Omental fat pad (tissue), 4 donors: ENCODE data around the gene TEAD4. TPM values are rescaled to one million over a fixed set of nuclear protein-coding genes. Genes with fewer than 3 reads are reported as not detected.

Experiments used
- ATAC-seq: fragments of 150-250 bp; one replicate; pipeline ENCODE4 v1.9.1; 2016; ENCODE audit warnings: mild to moderate bottlenecking, moderate library complexity; ENCODE audit not compliant: low FRiP score
- DNase-seq: peaks from one replicate; pipeline ENCODE4 v3.0.0-alpha.2; 2019; ENCODE audit warnings: low spot score
- CTCF ChIP-seq, 3 donors: fragments of 450-650 bp; IDR thresholded peaks; one replicate each; pipeline ENCODE4 v1.5.1; 2016 to 2017; ENCODE audit warnings: antibody characterized with exemption in 3 of 3, mild to moderate bottlenecking in 3 of 3, moderate library complexity in 2 of 3
- total RNA-seq, 4 donors: library from RNA; depleted of rRNA; stranded (reverse); fragments of >200 nt; gene quantifications; one replicate each; pipeline ENCODE4 v1.1.0, GENCODE V29; 2016

Gene TEAD4
- total RNA-seq, 4 donors from 2014 or later: 14.5 to 79.3 (median 17.0) TPM

GRCh38 chr12:3004655-3005565, 45.7 kb downstream of the TEAD4 start:
- TF ChIP-seq CTCF (IDR thresholded peaks at IDR 0.05): no peak
- no peak for ATAC-seq
- DNase-seq: no peak

GRCh38 chr12:3005736-3006135, 46.5 kb downstream of the TEAD4 start:
- ATAC-seq (no peak), DNase-seq (no peak)
- TF ChIP-seq CTCF (IDR thresholded peaks at IDR 0.05): no peak

DNA sequence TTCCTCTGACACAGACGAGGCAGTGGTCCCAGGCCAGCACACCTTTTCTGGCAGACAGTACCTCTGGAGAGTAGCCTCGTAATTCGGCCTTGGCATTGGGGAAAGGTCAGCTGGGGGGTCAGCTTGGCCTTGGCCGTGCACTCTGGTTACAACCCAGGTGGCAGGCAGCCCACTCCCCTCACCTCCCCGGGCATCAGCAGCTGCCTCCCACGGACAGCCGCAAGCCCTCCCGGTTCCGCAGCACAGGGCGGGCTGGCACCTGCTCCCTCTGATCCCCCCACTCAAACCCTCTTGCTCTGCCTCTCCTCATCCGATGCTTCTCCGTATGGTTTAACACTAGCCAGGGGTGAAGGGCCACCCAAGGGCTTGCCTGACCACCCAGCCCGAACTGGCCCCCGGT, 50.6 kb downstream of the TEAD4 start:
- DNase-seq (no peak), ATAC-seq (no peak)
- no peak for TF ChIP-seq CTCF (IDR thresholded peaks at IDR 0.05)

GRCh38 chr12:3010214-3010930, 51.2 kb downstream of the TEAD4 start:
- no peak for TF ChIP-seq CTCF (IDR thresholded peaks at IDR 0.05)
- ATAC-seq (no peak), DNase-seq (no peak)

DNA sequence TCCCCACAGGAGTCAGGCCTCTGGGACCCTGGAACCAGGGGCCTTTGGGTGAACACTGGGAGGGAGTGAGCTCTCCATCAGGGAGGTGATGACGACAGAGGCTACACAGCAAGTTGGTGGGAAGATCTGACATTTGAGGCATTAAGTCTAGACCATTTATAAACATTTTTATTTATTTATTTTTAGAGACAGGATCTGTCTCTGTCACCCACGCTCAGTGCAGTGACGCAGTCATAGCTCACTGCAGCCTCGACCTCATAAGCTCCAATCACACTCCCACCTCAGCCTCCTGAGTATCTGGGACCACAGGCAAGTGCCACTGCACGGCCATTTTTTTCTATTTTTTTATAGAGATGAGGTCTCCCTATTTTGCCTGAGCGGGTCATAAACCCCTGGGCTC, 53.6 kb downstream of the TEAD4 start:
- TF ChIP-seq CTCF (IDR thresholded peaks at IDR 0.05): no peak
- DNase-seq (no peak), ATAC-seq (no peak)

GRCh38 chr12:3014641-3015040, 55.4 kb downstream of the TEAD4 start:
- DNase-seq: no peak
- no peak for TF ChIP-seq CTCF (IDR thresholded peaks at IDR 0.05)
- no peak for ATAC-seq
